Keratinocyte (primary cell): ENCODE data around the gene CFAP299.

Experiments used
- EZH2 ChIP-seq: IDR thresholded peaks from one replicate; pipeline ENCODE4 v1.6.1; 2012; ENCODE audit warnings: inconsistent platforms, mild to moderate bottlenecking, low read length, moderate library complexity
- TF ChIP-seq, protein P1 (sequence below), 3 experiments: IDR thresholded peaks in 1 of 3; conservative IDR thresholded peaks in 1 of 3; optimal IDR thresholded peaks in 1 of 3; 2 replicates in 2 of 3; 3 replicates in 1 of 3; pipeline versions ENCODE3 to v1.5.1; 2011; ENCODE audit warnings: low read length in 3 of 3, mild to moderate bottlenecking in 3 of 3, moderate library complexity in 2 of 3, control low read depth in 1 of 3, inconsistent platforms in 1 of 3; ENCODE audit not compliant: insufficient read depth in 2 of 3; ENCODE audit errors: extremely low read depth in 1 of 3

DNA sequence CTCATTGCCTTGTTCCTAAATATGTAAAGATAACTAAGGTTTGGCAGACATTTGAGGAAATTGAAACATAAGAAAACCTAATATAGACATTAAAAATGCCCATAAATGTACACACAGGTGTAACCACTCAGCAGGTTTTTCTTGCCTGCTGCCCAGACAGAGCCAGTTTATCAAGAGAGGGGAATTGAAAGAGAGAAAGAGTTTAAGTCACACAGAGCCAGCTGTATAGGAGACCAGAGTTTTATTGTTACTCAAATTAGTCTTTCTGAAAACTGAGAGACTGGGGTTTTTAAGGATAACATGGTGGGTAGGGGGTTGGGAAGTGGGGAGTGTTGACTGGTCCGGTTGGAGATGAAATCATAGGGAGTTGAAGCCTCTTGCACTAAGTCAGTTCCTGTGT is 119.0 kb downstream of the CFAP299 start:
- TF ChIP-seq, protein P1, sequence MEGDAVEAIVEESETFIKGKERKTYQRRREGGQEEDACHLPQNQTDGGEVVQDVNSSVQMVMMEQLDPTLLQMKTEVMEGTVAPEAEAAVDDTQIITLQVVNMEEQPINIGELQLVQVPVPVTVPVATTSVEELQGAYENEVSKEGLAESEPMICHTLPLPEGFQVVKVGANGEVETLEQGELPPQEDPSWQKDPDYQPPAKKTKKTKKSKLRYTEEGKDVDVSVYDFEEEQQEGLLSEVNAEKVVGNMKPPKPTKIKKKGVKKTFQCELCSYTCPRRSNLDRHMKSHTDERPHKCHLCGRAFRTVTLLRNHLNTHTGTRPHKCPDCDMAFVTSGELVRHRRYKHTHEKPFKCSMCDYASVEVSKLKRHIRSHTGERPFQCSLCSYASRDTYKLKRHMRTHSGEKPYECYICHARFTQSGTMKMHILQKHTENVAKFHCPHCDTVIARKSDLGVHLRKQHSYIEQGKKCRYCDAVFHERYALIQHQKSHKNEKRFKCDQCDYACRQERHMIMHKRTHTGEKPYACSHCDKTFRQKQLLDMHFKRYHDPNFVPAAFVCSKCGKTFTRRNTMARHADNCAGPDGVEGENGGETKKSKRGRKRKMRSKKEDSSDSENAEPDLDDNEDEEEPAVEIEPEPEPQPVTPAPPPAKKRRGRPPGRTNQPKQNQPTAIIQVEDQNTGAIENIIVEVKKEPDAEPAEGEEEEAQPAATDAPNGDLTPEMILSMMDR (optimal IDR thresholded peaks at IDR 0.05 in 1 of 3, IDR thresholded peaks at IDR 0.05 in 1 of 3, conservative IDR thresholded peaks at IDR 0.05 in 1 of 3; ENCODE audit: extremely low read depth in 1 of 3, insufficient read depth in 2 of 3, low read length in 3 of 3): no peak
- no peak for TF ChIP-seq EZH2
